Measurements from ENCODE around the gene ATL3.
"Not testable (repeated sequence)": the region's sequence is repeated elsewhere in the genome, so short reads cannot be mapped to it uniquely, and the experiment has no call there.

DNA sequence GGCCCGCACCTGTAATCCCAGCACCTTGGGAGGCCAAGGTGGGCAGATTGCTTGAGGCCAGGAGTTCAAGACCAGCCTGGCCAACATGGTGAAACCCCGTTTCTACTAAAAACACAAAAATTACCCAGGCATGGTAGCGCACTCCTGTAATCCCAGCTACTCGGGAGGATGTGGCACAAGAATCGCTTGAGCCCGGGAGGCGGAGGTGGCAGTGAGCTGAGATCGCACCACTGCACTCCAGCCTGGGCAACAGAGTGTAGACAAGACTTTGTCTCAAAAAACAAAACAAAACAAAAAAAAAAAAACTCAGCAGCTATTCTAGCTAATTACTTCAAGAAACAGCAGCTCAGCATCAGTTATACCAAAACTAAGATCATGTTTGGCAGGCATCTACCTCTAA is 32.7 kb downstream of the ATL3 start:
- TF ChIP-seq, protein P1, sequence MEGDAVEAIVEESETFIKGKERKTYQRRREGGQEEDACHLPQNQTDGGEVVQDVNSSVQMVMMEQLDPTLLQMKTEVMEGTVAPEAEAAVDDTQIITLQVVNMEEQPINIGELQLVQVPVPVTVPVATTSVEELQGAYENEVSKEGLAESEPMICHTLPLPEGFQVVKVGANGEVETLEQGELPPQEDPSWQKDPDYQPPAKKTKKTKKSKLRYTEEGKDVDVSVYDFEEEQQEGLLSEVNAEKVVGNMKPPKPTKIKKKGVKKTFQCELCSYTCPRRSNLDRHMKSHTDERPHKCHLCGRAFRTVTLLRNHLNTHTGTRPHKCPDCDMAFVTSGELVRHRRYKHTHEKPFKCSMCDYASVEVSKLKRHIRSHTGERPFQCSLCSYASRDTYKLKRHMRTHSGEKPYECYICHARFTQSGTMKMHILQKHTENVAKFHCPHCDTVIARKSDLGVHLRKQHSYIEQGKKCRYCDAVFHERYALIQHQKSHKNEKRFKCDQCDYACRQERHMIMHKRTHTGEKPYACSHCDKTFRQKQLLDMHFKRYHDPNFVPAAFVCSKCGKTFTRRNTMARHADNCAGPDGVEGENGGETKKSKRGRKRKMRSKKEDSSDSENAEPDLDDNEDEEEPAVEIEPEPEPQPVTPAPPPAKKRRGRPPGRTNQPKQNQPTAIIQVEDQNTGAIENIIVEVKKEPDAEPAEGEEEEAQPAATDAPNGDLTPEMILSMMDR (IDR thresholded peaks at IDR 0.05; ENCODE audit: borderline replicate concordance, extremely low read depth, low read length, poor library complexity, severe bottlenecking) = not testable (repeated sequence)
- not testable (repeated sequence) for TF ChIP-seq EZH2 (IDR thresholded peaks at IDR 0.05; ENCODE audit: borderline replicate concordance, low read depth, low read length, severe bottlenecking)
